GM12875 (cell line): ENCODE data around the gene ABCA7.

ENCODE experiments used
- H3K4me3 ChIP-seq: one replicate; pipeline ENCODE4 v1.5.1; 2011; ENCODE audit warnings: low read depth, low read length, control low read depth
- CTCF ChIP-seq: IDR thresholded peaks from 2 replicates; pipeline ENCODE4 v1.5.1; 2011; ENCODE audit warnings: low read depth, mild to moderate bottlenecking, control low read depth, inconsistent platforms, low read length, moderate library complexity, borderline replicate concordance; ENCODE audit not compliant: insufficient read depth

Gene ABCA7

GRCh38 chr19:1084024-1084868 lies 44.3 kb downstream of the ABCA7 start:
- no peak overlapping the region for H3K4me3 ChIP-seq
- TF ChIP-seq CTCF: no peak

- no peak for TF ChIP-seq CTCF
- no peak overlapping the region for H3K4me3 ChIP-seq
Measured at GRCh38 chr19:1085053-1085658, 45.2 kb downstream of the ABCA7 start.

GRCh38 chr19:1085676-1086442 lies 46.0 kb downstream of the ABCA7 start:
- TF ChIP-seq CTCF: no peak
- H3K4me3 ChIP-seq: no peak overlapping the region

GRCh38 chr19:1086613-1087012 lies 46.7 kb downstream of the ABCA7 start:
- H3K4me3 ChIP-seq: no peak overlapping the region
- no peak for TF ChIP-seq CTCF

GRCh38 chr19:1087813-1088415 lies 48.0 kb downstream of the ABCA7 start:
- no peak overlapping the region for H3K4me3 ChIP-seq

More at GRCh38 chr19:1087813-1088415, 48.0 kb downstream of the ABCA7 start:
- peak; percentile 20; the same call in 1 of the 2 replicates for TF ChIP-seq CTCF
